ENCODE measurements around the gene CDC45. TPM values are rescaled to one million over a fixed set of nuclear protein-coding genes. Genes with fewer than 3 reads are reported as not detected.

Gene CDC45
- total RNA-seq, 1 donor, result 10.4 TPM

GRCh38 chr22:19463491-19464469 lies 15.9 kb upstream of the CDC45 start:
- no peak for TF ChIP-seq CTCF (IDR thresholded peaks at IDR 0.05; ENCODE audit: insufficient read depth, low read depth, low read length)
- DNase-seq (ENCODE audit: low read depth), result peak; percentile 90
- H3K4me3 ChIP-seq (ENCODE audit: low read depth, low read length), result no peak overlapping the region

GRCh38 chr22:19464546-19464945 lies 15.2 kb upstream of the CDC45 start:
- no peak overlapping the region for H3K4me3 ChIP-seq (ENCODE audit: low read depth, low read length)
- TF ChIP-seq CTCF (IDR thresholded peaks at IDR 0.05; ENCODE audit: insufficient read depth, low read depth, low read length), result no peak
- no peak for DNase-seq (ENCODE audit: low read depth)

GRCh38 chr22:19464975-19465374 lies 14.7 kb upstream of the CDC45 start:
- no peak for TF ChIP-seq CTCF (IDR thresholded peaks at IDR 0.05; ENCODE audit: insufficient read depth, low read depth, low read length)
- DNase-seq (ENCODE audit: low read depth), result no peak

GRCh38 chr22:19466126-19466716 lies 13.5 kb upstream of the CDC45 start:
- TF ChIP-seq CTCF (IDR thresholded peaks at IDR 0.05; ENCODE audit: insufficient read depth, low read depth, low read length), result no peak
- no peak overlapping the region for H3K4me3 ChIP-seq (ENCODE audit: low read depth, low read length)
- no peak for DNase-seq (ENCODE audit: low read depth)

More at GRCh38 chr22:19464975-19465374, 14.7 kb upstream of the CDC45 start:
- H3K4me3 ChIP-seq (ENCODE audit: low read depth, low read length), result no peak overlapping the region

- DNase-seq (ENCODE audit: low read depth), result no peak
- no peak for TF ChIP-seq CTCF (IDR thresholded peaks at IDR 0.05; ENCODE audit: insufficient read depth, low read depth, low read length)
- H3K4me3 ChIP-seq (ENCODE audit: low read depth, low read length), result no peak overlapping the region
These were observed 12.6 kb upstream of the CDC45 start for GRCh38 chr22:19466848-19467752.

- TF ChIP-seq CTCF (IDR thresholded peaks at IDR 0.05; ENCODE audit: insufficient read depth, low read depth, low read length), result no peak
- DNase-seq (ENCODE audit: low read depth), result no peak
- no peak overlapping the region for H3K4me3 ChIP-seq (ENCODE audit: low read depth, low read length)
These were observed 11.8 kb upstream of the CDC45 start for GRCh38 chr22:19467912-19468311.

Data from fibroblast of villous mesenchyme (primary cell).